ENCODE measurements around the gene PCSK6.
"Not testable (repeated sequence)": the region's sequence is repeated elsewhere in the genome, so short reads cannot be mapped to it uniquely, and the experiment has no call there.

The PCSK6 gene

GRCh38 chr15:101356512-101357172 is 132.9 kb downstream of the PCSK6 start:
- DNase-seq (ENCODE audit: low read depth): not testable (repeated sequence)

GRCh38 chr15:101355678-101356464 is 133.6 kb downstream of the PCSK6 start:
- DNase-seq (ENCODE audit: low read depth): no peak

GRCh38 chr15:101354891-101355623 is 134.4 kb downstream of the PCSK6 start:
- no peak for DNase-seq (ENCODE audit: low read depth)

- no peak for DNase-seq (ENCODE audit: low read depth)
These were observed 136.3 kb downstream of the PCSK6 start for GRCh38 chr15:101353240-101353639.

- DNase-seq (ENCODE audit: low read depth): no peak
These were observed 137.8 kb downstream of the PCSK6 start for GRCh38 chr15:101351736-101352135.

GRCh38 chr15:101349047-101349951 is 140.2 kb downstream of the PCSK6 start:
- DNase-seq (ENCODE audit: low read depth): no peak

GRCh38 chr15:101348643-101349042 is 140.9 kb downstream of the PCSK6 start:
- DNase-seq (ENCODE audit: low read depth): no peak

- no peak for DNase-seq (ENCODE audit: low read depth)
These were observed 141.5 kb downstream of the PCSK6 start for GRCh38 chr15:101348015-101348414.

- no peak for DNase-seq (ENCODE audit: low read depth)
These were observed 142.1 kb downstream of the PCSK6 start for GRCh38 chr15:101347454-101347853.

- no peak for DNase-seq (ENCODE audit: low read depth)
These were observed 142.6 kb downstream of the PCSK6 start for GRCh38 chr15:101346928-101347327.

GRCh38 chr15:101342056-101342455 is 147.5 kb downstream of the PCSK6 start:
- DNase-seq (ENCODE audit: low read depth): no peak

- DNase-seq (ENCODE audit: low read depth): no peak
These were observed 150.9 kb downstream of the PCSK6 start for GRCh38 chr15:101338502-101339057.

GRCh38 chr15:101337976-101338375 is 151.5 kb downstream of the PCSK6 start:
- no peak for DNase-seq (ENCODE audit: low read depth)

GRCh38 chr15:101333907-101334789 is 155.4 kb downstream of the PCSK6 start:
- not testable (repeated sequence) for DNase-seq (ENCODE audit: low read depth)

GRCh38 chr15:101332061-101332467 is 157.4 kb downstream of the PCSK6 start:
- DNase-seq (ENCODE audit: low read depth): no peak

- no peak for DNase-seq (ENCODE audit: low read depth)
These were observed 159.6 kb downstream of the PCSK6 start for GRCh38 chr15:101329867-101330380.

GRCh38 chr15:101329309-101329863 is 160.1 kb downstream of the PCSK6 start:
- DNase-seq (ENCODE audit: low read depth): no peak

- DNase-seq (ENCODE audit: low read depth): no peak
These were observed 161.5 kb downstream of the PCSK6 start for GRCh38 chr15:101328001-101328400.

- no peak for DNase-seq (ENCODE audit: low read depth)
These were observed 162.3 kb downstream of the PCSK6 start for GRCh38 chr15:101327147-101327740.
